ENCODE measurements around the gene TMC3. TPM values are rescaled to one million over a fixed set of nuclear protein-coding genes. Genes with fewer than 3 reads are reported as not detected.

TMC3 gene
- total RNA-seq, 2 donors from 2014 or later: not detected

GRCh38 chr15:81413851-81414250 lies 39.8 kb upstream of the TMC3 start:
- DNase-seq (ENCODE audit: low spot score): no peak
- Histone ChIP-seq H3K9me3 (no peaks in the 10 kb centered on the region), H3K4me3 (no peak overlapping the region), H3K27ac (no peak overlapping the region), H3K36me3 (no peaks in the 10 kb centered on the region), H3K27me3 (no peaks in the 10 kb centered on the region), H3K4me1 (peaks cover 0 to 12% of the 10 kb centered on the region in 2 donors)
- no peak for TF ChIP-seq CTCF (IDR thresholded peaks at IDR 0.05)

- H3K9me3 ChIP-seq: no peaks in the 10 kb centered on the region
- H3K27me3 ChIP-seq: no peaks in the 10 kb centered on the region
- no peak overlapping the region for H3K27ac ChIP-seq
- TF ChIP-seq CTCF (IDR thresholded peaks at IDR 0.05): no peak
- peaks cover 0 to 16% of the 10 kb centered on the region in 2 donors for H3K4me1 ChIP-seq
- H3K4me3 ChIP-seq: no peak overlapping the region
- H3K36me3 ChIP-seq: no peaks in the 10 kb centered on the region
- DNase-seq (ENCODE audit: low spot score): no peak
These were observed 38.1 kb upstream of the TMC3 start for GRCh38 chr15:81411969-81412633.

GRCh38 chr15:81411051-81411450 lies 37.0 kb upstream of the TMC3 start:
- no peak overlapping the region for H3K4me3 ChIP-seq
- H3K36me3 ChIP-seq: no peaks in the 10 kb centered on the region
- TF ChIP-seq CTCF (IDR thresholded peaks at IDR 0.05): no peak
- no peaks in the 10 kb centered on the region for H3K9me3 ChIP-seq
- peaks cover 0 to 17% of the 10 kb centered on the region in 2 donors for H3K4me1 ChIP-seq
- no peak overlapping the region for H3K27ac ChIP-seq
- no peaks in the 10 kb centered on the region for H3K27me3 ChIP-seq
- DNase-seq (ENCODE audit: low spot score): no peak

- H3K36me3 ChIP-seq: no peaks in the 10 kb centered on the region
- H3K4me1 ChIP-seq: peaks cover 0 to 17% of the 10 kb centered on the region in 2 donors
- H3K27me3 ChIP-seq: no peaks in the 10 kb centered on the region
- peak; percentile 12 to 66 for TF ChIP-seq CTCF (IDR thresholded peaks at IDR 0.05)
- H3K9me3 ChIP-seq: no peaks in the 10 kb centered on the region
- no peak overlapping the region for H3K27ac ChIP-seq
- DNase-seq (ENCODE audit: low spot score): peak; percentile 89
- no peak overlapping the region for H3K4me3 ChIP-seq
These were observed 36.3 kb upstream of the TMC3 start for GRCh38 chr15:81410318-81410753.

GRCh38 chr15:81407718-81408117 lies 33.7 kb upstream of the TMC3 start:
- DNase-seq (ENCODE audit: low spot score): no peak
- no peaks in the 10 kb centered on the region for H3K27me3 ChIP-seq
- TF ChIP-seq CTCF (IDR thresholded peaks at IDR 0.05): no peak
- no peak overlapping the region for H3K27ac ChIP-seq
- H3K4me3 ChIP-seq: no peak overlapping the region
- no peaks in the 10 kb centered on the region for H3K9me3 ChIP-seq
- peaks cover 0 to 17% of the 10 kb centered on the region in 2 donors for H3K4me1 ChIP-seq
- no peaks in the 10 kb centered on the region for H3K36me3 ChIP-seq

GRCh38 chr15:81407176-81407575 lies 33.2 kb upstream of the TMC3 start:
- Histone ChIP-seq H3K9me3 (no peaks in the 10 kb centered on the region), H3K4me1 (peaks cover 0 to 17% of the 10 kb centered on the region in 2 donors), H3K36me3 (no peaks in the 10 kb centered on the region), H3K4me3 (no peak overlapping the region), H3K27ac (no peak overlapping the region), H3K27me3 (no peaks in the 10 kb centered on the region)
- DNase-seq (ENCODE audit: low spot score): no peak
- TF ChIP-seq CTCF (IDR thresholded peaks at IDR 0.05): no peak

Measured in right atrium auricular region (tissue), 2 donors.